Lung (tissue), 12 donors: ENCODE measurements around the gene KLHL25. TPM values are rescaled to one million over a fixed set of nuclear protein-coding genes. Genes with fewer than 3 reads are reported as not detected.

ENCODE experiments used
- ATAC-seq: fragments of 200-7000 bp; cut with Tn5 transposase; one replicate; pipeline ENCODE4 v1.9.1; 2020; ENCODE audit warnings: moderate number of reproducible peaks; ENCODE audit not compliant: insufficient read depth, low FRiP score
- DNase-seq, 3 donors: peaks; one replicate each; pipeline ENCODE4 v3.0.0-alpha.2; 2013 to 2017
- H3K27ac ChIP-seq, 2 donors: one replicate each; pipeline ENCODE4 v1.5.1; 2013; ENCODE audit warnings: mild to moderate bottlenecking in 2 of 2, moderate library complexity in 2 of 2, control low read depth in 1 of 2, inconsistent platforms in 1 of 2, low read depth in 1 of 2, low read length in 1 of 2
- H3K27me3 ChIP-seq, 3 donors: one replicate each; pipeline ENCODE4 v1.5.1; 2013; ENCODE audit warnings: low read length in 2 of 3; ENCODE audit not compliant: control insufficient read depth in 3 of 3, insufficient read depth in 3 of 3
- H3K36me3 ChIP-seq, 4 donors: one replicate each; pipeline ENCODE4 v1.5.1; 2013; ENCODE audit warnings: low read length in 4 of 4, mild to moderate bottlenecking in 1 of 4, moderate library complexity in 1 of 4; ENCODE audit not compliant: control insufficient read depth in 4 of 4, insufficient read depth in 4 of 4
- H3K4me1 ChIP-seq, 5 donors: one replicate each; pipeline ENCODE4 v1.5.1; 2013; ENCODE audit warnings: low read length in 5 of 5, mild to moderate bottlenecking in 2 of 5, moderate library complexity in 1 of 5; ENCODE audit not compliant: control insufficient read depth in 5 of 5, insufficient read depth in 5 of 5
- H3K4me3 ChIP-seq: one replicate; pipeline ENCODE4 v1.5.1; 2013; ENCODE audit warnings: mild to moderate bottlenecking, control low read depth, moderate library complexity
- H3K9ac ChIP-seq, 2 donors: one replicate each; pipeline ENCODE4 v1.5.1; 2013; ENCODE audit warnings: low read length in 2 of 2, control low read depth in 1 of 2; ENCODE audit not compliant: insufficient read depth in 1 of 2
- H3K9me3 ChIP-seq, 4 donors: one replicate each; pipeline ENCODE4 v1.5.1; 2013; ENCODE audit warnings: low read length in 3 of 4, mild to moderate bottlenecking in 1 of 4, moderate library complexity in 1 of 4; ENCODE audit not compliant: control insufficient read depth in 4 of 4, insufficient read depth in 3 of 4
- WGBS, 2 donors: extraction: QIAGEN DNeasy Blood & Tissue Kit; methylation state at CpG; one replicate each; pipeline ENCODE4 v1.1.7; 2013; 5-methylcytosine and 5-hydroxymethylcytosine counted together
- polyA plus RNA-seq, 2 donors: library from polyadenylated mRNA; stranded (reverse); fragments of 200-250 nt; gene quantifications; one replicate each; pipeline ENCODE4 v1.2.1, GENCODE V29; 2013
- total RNA-seq, 2 donors: library from RNA; depleted of rRNA in 1 of 2; stranded (reverse); fragments of >200 nt in 1 of 2; gene quantifications; one replicate each; pipeline ENCODE4 v1.2.1, GENCODE V29; 2014 to 2021
- TF ChIP-seq, protein P1 (sequence below): IDR thresholded peaks from 2 replicates; pipeline ENCODE4 v1.5.1; 2012; ENCODE audit warnings: mild to moderate bottlenecking; ENCODE audit errors: control extremely low read depth, extremely low read depth
- donor health status: control.
- donor health status: control.
- donor health status: Bipolar disorder and iron deficiency.
- donor health status: healthy.
- donor health status: DM: yes; HTN: yes; CAD: no.

The KLHL25 gene
- total and polyA plus RNA-seq, 4 donors: 3.0 to 9.2 (median 7.1) TPM

DNA sequence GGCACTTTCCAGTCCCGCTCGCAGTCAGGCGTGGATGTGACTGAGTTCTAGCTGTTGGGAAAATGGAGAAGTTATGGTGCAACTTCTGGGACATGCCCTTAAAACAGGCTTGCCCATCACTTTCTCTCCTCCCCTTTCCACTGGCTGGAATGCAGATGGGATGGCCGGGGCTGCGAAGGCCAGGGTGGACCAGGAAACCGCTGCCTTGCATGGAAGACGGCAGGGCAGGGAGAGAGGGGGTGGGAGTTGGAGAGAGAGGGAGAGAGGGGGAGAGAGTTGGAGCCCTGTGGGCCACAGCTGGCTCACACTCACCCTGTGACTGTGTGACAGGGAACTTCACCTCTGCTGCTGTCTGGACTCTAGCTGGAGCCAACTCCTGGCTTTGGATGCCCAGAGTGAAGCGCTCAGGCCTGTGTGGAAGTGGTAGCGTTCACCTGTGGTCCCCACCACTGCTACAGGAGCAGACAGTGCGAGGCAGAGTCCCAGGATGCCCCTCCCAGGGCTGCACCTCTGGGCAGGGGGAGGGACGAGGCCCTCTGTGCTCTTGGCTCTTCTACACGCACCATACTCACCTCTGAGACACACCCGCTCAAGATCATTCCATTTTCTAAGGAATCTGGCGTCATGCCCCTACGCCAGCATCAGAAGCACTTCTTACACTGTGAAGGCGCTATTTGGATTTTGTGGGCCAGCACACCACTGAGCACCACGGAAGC, 36.6 kb downstream of the KLHL25 start:
- no peak for DNase-seq
- Histone ChIP-seq H3K36me3 (peaks cover 0 to 5% (median 4%) of the 10 kb centered on the region in 4 donors), H3K27me3 (no peaks in the 10 kb centered on the region), H3K4me3 (no peak overlapping the region), H3K4me1 (peaks cover 4 to 21% (median 8%) of the 10 kb centered on the region in 5 donors), H3K27ac (peak overlapping the region in 1 of 2 donors; percentile 19), H3K9me3 (no peaks in the 10 kb centered on the region), H3K9ac (no peak overlapping the region)
- WGBS, 2 donors: 91 to 92% methylated on average over 17 of the region's 17 CpGs
- no peak for ATAC-seq
- TF ChIP-seq, protein P1, sequence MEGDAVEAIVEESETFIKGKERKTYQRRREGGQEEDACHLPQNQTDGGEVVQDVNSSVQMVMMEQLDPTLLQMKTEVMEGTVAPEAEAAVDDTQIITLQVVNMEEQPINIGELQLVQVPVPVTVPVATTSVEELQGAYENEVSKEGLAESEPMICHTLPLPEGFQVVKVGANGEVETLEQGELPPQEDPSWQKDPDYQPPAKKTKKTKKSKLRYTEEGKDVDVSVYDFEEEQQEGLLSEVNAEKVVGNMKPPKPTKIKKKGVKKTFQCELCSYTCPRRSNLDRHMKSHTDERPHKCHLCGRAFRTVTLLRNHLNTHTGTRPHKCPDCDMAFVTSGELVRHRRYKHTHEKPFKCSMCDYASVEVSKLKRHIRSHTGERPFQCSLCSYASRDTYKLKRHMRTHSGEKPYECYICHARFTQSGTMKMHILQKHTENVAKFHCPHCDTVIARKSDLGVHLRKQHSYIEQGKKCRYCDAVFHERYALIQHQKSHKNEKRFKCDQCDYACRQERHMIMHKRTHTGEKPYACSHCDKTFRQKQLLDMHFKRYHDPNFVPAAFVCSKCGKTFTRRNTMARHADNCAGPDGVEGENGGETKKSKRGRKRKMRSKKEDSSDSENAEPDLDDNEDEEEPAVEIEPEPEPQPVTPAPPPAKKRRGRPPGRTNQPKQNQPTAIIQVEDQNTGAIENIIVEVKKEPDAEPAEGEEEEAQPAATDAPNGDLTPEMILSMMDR: no peak

DNA sequence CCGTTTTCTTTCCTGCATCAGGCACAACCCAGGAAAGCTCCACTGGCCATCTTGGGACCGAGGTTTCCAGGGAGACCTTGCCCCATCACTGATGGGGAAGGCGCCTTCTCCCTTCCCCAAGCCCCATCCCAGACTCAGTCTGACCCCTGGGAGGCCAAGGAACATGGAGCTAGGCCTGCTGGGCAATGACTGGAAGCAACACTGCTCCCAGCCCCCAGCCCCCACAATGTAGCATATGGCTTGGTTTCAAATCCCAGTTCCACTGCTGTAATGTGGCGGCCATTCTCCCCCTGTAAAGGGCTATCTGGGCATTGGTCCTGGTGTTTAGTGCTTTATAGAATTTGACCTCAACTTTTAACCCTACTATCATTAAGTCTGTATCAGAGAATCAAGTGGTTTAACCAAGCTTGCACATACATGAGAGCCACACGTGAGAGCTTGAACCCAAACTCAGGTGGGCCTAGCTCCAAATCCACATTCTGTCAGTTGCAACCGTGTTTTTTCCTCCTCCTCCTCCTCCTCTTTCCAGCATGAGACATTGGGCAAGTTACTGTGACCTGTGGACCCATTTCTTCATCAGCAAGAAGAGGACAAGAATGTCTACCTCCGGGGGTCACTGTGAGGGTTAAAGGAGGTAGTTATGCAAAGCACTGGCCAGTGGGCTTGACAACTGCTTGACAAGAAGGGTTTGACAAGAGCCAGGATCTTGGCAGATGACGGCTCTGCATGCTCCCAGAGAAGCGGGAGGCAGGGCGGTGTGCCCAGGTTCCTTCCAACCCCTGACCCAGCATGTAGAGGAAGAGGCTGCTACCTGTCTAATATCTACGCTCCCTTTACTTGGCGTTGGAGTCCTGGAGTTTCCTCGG, 37.4 kb downstream of the KLHL25 start:
- 83 to 90% methylated on average over 13 of the region's 13 CpGs for WGBS, 2 donors
- peaks cover 2 to 19% (median 7%) of the 10 kb centered on the region in 5 donors for H3K4me1 ChIP-seq
- TF ChIP-seq, protein P1: no peak

DNA sequence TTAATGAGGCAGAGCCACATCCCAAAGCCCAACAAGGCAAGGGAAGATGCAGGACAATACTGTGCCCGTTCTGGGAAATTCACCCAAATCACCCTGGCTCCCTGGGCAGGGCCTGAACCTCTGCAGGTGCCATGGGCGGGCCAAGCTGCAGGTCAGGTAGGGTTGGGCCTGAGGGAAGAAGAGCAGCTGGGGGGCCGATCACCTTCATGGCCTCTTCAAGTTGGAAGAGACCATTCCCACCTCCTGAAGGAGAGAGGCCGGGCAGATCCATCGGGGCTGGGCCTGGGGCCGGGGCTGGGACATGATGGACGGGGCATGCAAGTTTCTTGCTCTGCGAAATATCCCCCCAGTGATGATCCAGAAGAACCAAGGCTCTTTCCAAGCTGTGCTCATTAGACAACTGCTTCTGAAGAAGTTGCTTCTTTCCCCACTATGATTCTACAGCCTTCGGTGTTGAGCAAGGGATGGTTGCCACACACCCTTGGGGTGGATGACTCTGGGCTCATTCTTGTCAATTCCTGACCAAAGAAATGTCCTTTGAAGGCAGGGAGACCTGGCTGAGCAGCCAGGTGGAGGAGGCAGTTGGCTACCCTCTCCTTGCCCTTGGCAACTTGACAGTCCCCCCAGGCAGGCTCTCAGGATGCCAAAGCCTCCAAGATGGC, 38.2 kb downstream of the KLHL25 start:
- WGBS, 2 donors: 88 to 95% methylated on average over 9 of the region's 9 CpGs
- H3K27ac ChIP-seq: no peak overlapping the region

More for the DNA sequence above, 37.4 kb downstream of the KLHL25 start:
- Histone ChIP-seq H3K36me3 (peaks cover 0 to 5% (median 2%) of the 10 kb centered on the region in 4 donors), H3K9me3 (no peaks in the 10 kb centered on the region), H3K4me3 (no peak overlapping the region), H3K9ac (no peak overlapping the region), H3K27ac (no peak overlapping the region), H3K27me3 (no peaks in the 10 kb centered on the region)
- ATAC-seq (no peak), DNase-seq (no peak)

More for the DNA sequence above, 38.2 kb downstream of the KLHL25 start:
- Histone ChIP-seq H3K9ac (no peak overlapping the region), H3K27me3 (no peaks in the 10 kb centered on the region), H3K9me3 (no peaks in the 10 kb centered on the region), H3K4me3 (no peak overlapping the region), H3K4me1 (peaks cover 2 to 19% (median 7%) of the 10 kb centered on the region in 5 donors), H3K36me3 (peaks cover 0 to 5% (median 2%) of the 10 kb centered on the region in 4 donors)
- TF ChIP-seq, protein P1: no peak
- DNase-seq: no peak
- ATAC-seq: no peak
